Pancreas (tissue), 10 donors: ENCODE measurements around the gene ITGB7. TPM values are rescaled to one million over a fixed set of nuclear protein-coding genes. Genes with fewer than 3 reads are reported as not detected.
"Not testable (repeated sequence)": the region's sequence is repeated elsewhere in the genome, so short reads cannot be mapped to it uniquely, and the experiment has no call there.

Source experiments
- ATAC-seq, 4 donors: fragments of 200-7000 bp; cut with Tn5 transposase; one replicate each; pipeline versions ENCODE4 v1.8.0 to v1.9.1; 2020; ENCODE audit warnings: mild to moderate bottlenecking in 4 of 4, moderate library complexity in 4 of 4
- DNase-seq, 6 donors: peaks; one replicate each; pipeline ENCODE4 v3.0.0-alpha.2; 2020
- FAIRE-seq: peaks from 2 replicates; lab custom pipeline; 2012; peaks lifted over from hg19 to GRCh38; lab: Jason Lieb, UNC
- H3K27ac ChIP-seq, 4 donors: fragments of 200-600 bp; sonication (generic); 1 replicate in 3 of 4; 2 replicates in 1 of 4; pipeline versions ENCODE4 v1.5.0 to v1.8.0; 2020
- H3K27me3 ChIP-seq, 4 donors: fragments of 200-600 bp; one replicate each; pipeline ENCODE4 v1.8.0; 2021
- H3K36me3 ChIP-seq, 3 donors: fragments of 200-600 bp; sonication (generic) in 1 of 3; one replicate each; pipeline versions ENCODE4 v1.5.0 to v1.8.0; 2020 to 2021
- H3K4me1 ChIP-seq, 3 donors: fragments of 200-600 bp; one replicate each; pipeline ENCODE4 v1.8.0; 2021
- H3K4me3 ChIP-seq, 4 donors: fragments of 200-600 bp; sonication (generic) in 2 of 4; one replicate each; pipeline versions ENCODE4 v1.5.0 to v1.8.0; 2020 to 2021
- H3K9me3 ChIP-seq, 4 donors: fragments of 200-600 bp; one replicate each; pipeline ENCODE4 v1.8.0; 2021
- CTCF ChIP-seq, 4 donors: fragments of 200-600 bp; sonication (generic) in 3 of 4; IDR thresholded peaks; one replicate each; pipeline versions ENCODE4 v1.5.0 to v1.8.0; 2021; ENCODE audit warnings: antibody characterized with exemption in 4 of 4
- WGBS, 2 donors: extraction: QIAGEN DNeasy Blood & Tissue Kit; methylation state at CpG; one replicate each; pipeline ENCODE4 v1.1.7; 2013; 5-methylcytosine and 5-hydroxymethylcytosine counted together
- intact Hi-C, 3 donors: fragments of 100-400 bp; cut with DNase I; formaldehyde crosslinking; loops; one replicate each; pipeline versions ENCODE4 v1.11.1 to v1.14.2; 2022
- polyA plus RNA-seq, 2 donors: library from polyadenylated mRNA; stranded (reverse); fragments of 200-250 nt; gene quantifications; one replicate each; pipeline ENCODE4 v1.2.3, GENCODE V29; 2013
- total RNA-seq, 6 donors: library from RNA; stranded (reverse); fragmentation: NEBNext Ultra II Directional in 4 of 6; extraction: Animal tissue kit (Norgen Biotek cat#: 25700) in 4 of 6; gene quantifications; one replicate each; pipeline versions ENCODE4 v1.2.1 to v1.2.4, GENCODE V29; 2021 to 2023
- donor health status: healthy with polysubstance abuse.
- donor health status: DM: no; HTN: no; CAD: no; lungs with moderate emphysema.
- donor health status: DM: no; HTN: no; CAD: no.
- donor health status: control.
- donor health status: control.
- donor health status: Bipolar disorder and iron deficiency.
- donor health status: DM: yes; HTN: yes; CAD: no.
- donor health status: DM: no; HTN: no; CAD: no.
- donor health status: DM: no; HTN: no; CAD: no.
- donor health status: DM: yes; HTN: yes; CAD: no.

The ITGB7 gene
- total and polyA plus RNA-seq, 8 donors, result 1.1 to 1.8 (median 1.6) TPM

GRCh38 chr12:53208435-53208834 is 1.4 kb upstream of the ITGB7 start:
- H3K9me3 ChIP-seq, result no peaks in the 10 kb centered on the region
- 39 to 50% methylated on average over 2 of the region's 2 CpGs for WGBS, 2 donors
- FAIRE-seq (no peak), ATAC-seq (peak in 1 of 4 donors; percentile 28), DNase-seq (no peak)
- H3K27me3 ChIP-seq, result no peaks in the 10 kb centered on the region
- no peak overlapping the region for H3K27ac ChIP-seq
- H3K4me1 ChIP-seq, result no peaks in the 10 kb centered on the region
- TF ChIP-seq CTCF (IDR thresholded peaks at IDR 0.05), result no peak
- H3K36me3 ChIP-seq, result peaks cover 0 to 13% (median 0%) of the 10 kb centered on the region in 3 donors
- H3K4me3 ChIP-seq, result no peak overlapping the region
- intact Hi-C loops, result no loop called here

- H3K27me3 ChIP-seq, result no peaks in the 10 kb centered on the region
- FAIRE-seq, result no peak
- intact Hi-C loops, result no loop called here
- TF ChIP-seq CTCF (IDR thresholded peaks at IDR 0.05), result no peak
- H3K4me3 ChIP-seq, result no peak overlapping the region
- no peaks in the 10 kb centered on the region for H3K4me1 ChIP-seq
- no peak for DNase-seq
- no peaks in the 10 kb centered on the region for H3K36me3 ChIP-seq
- H3K27ac ChIP-seq, result no peak overlapping the region
- 75 to 85% methylated on average over 7 of the region's 7 CpGs for WGBS, 2 donors
- H3K9me3 ChIP-seq, result no peaks in the 10 kb centered on the region
- ATAC-seq, result peak in 3 of 4 donors; percentile 47 to 65 (median 61)
These were observed 1.2 kb downstream of the ITGB7 start for GRCh38 chr12:53205747-53206419.

GRCh38 chr12:53204351-53204750 is 2.7 kb downstream of the ITGB7 start:
- FAIRE-seq, result no peak
- DNase-seq, result no peak
- intact Hi-C loops, result no loop called here
- WGBS, 2 donors, result 83 to 85% methylated on average over 1 of the region's 1 CpG
- Histone ChIP-seq H3K36me3 (no peaks in the 10 kb centered on the region), H3K4me1 (no peaks in the 10 kb centered on the region), H3K9me3 (no peaks in the 10 kb centered on the region), H3K4me3 (no peak overlapping the region), H3K27ac (no peak overlapping the region), H3K27me3 (no peaks in the 10 kb centered on the region)
- TF ChIP-seq CTCF (IDR thresholded peaks at IDR 0.05), result no peak
- no peak for ATAC-seq

- H3K4me3 ChIP-seq, ATAC-seq, H3K27me3 ChIP-seq, H3K36me3 ChIP-seq, H3K9me3 ChIP-seq, FAIRE-seq, H3K27ac ChIP-seq, H3K4me1 ChIP-seq, DNase-seq, intact Hi-C loops: not testable (repeated sequence)
- 69 to 71% methylated on average over 7 of the region's 7 CpGs for WGBS, 2 donors
These were observed 4.7 kb downstream of the ITGB7 start for GRCh38 chr12:53202316-53202715.

GRCh38 chr12:53201639-53202038 is 5.4 kb downstream of the ITGB7 start:
- Histone ChIP-seq H3K9me3 (no peaks in the 10 kb centered on the region), H3K27me3 (no peaks in the 10 kb centered on the region), H3K36me3 (no peaks in the 10 kb centered on the region), H3K27ac (no peak overlapping the region), H3K4me3 (no peak overlapping the region), H3K4me1 (peaks cover 0 to 6% (median 0%) of the 10 kb centered on the region in 3 donors)
- no peak for FAIRE-seq
- no peak for ATAC-seq
- DNase-seq, result no peak
- 81% methylated on average over 4 of the region's 4 CpGs for WGBS, 2 donors
- TF ChIP-seq CTCF (IDR thresholded peaks at IDR 0.05), result no peak
- intact Hi-C loops, result no loop called here
